GM12891 (cell line): ENCODE results near the gene USF3.

ENCODE experiments used
- PAX5 ChIP-seq: IDR thresholded peaks from 2 replicates; pipeline ENCODE4 v1.6.1; 2011; ENCODE audit warnings: low read length, moderate library complexity, mild to moderate bottlenecking; ENCODE audit not compliant: insufficient read depth, severe bottlenecking
- POLR2A ChIP-seq: IDR thresholded peaks from 2 replicates; pipeline ENCODE4 v1.6.1; 2011; ENCODE audit warnings: low read depth, low read length, control low read depth
- POLR2AphosphoS5 ChIP-seq: IDR thresholded peaks from 2 replicates; pipeline ENCODE4 v1.6.1; 2011; ENCODE audit warnings: low read depth, low read length, control low read depth
- POU2F2 ChIP-seq: IDR thresholded peaks from 2 replicates; pipeline ENCODE4 v1.6.1; 2011; ENCODE audit warnings: low read depth, mild to moderate bottlenecking, control low read depth, low read length, moderate library complexity
- SPI1 ChIP-seq: IDR thresholded peaks from 2 replicates; pipeline ENCODE4 v1.6.1; 2011; ENCODE audit warnings: low read depth, low read length, control low read depth

DNA sequence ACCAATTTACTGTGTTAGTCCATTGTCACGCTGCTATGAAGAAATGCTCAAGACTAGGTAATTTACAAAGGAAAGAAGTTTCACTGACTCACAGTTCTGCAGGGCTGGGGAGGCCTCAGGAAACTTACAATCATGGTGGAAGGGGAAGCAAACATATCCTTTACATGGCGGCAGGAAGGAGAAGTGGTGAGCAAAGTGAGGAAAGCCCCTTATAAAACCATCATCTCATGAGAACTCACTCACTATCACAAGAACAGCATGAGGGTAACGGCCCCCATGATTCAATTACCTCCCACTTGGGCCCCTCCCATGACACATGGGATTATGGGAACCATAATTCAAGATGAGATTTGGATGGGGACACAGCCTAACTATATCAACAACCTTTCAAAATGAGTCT lies 20.2 kb downstream of the USF3 start:
- TF ChIP-seq POLR2A (no peak), POU2F2 (no peak), POLR2AphosphoS5 (no peak), SPI1 (no peak), PAX5 (no peak)
